ENCODE measurements around the gene HOXC5. TPM values are rescaled to one million over a fixed set of nuclear protein-coding genes. Genes with fewer than 3 reads are reported as not detected.

The HOXC5 gene
- polyA plus RNA-seq, 3 donors = not detected

DNA sequence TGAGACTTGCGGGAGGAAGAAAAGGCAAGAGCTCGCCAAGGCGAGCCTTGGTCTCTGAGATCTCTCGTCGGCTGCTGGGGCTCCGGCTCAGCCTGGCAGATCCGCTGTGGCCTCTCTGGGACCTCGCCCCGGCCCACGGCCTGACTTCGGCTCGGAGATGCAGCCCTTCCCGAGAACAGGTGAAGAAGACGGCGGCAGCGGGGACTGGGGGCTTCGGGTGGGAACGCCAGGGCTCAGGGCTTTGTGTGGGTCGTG, 38.9 kb upstream of the HOXC5 start:
- intact Hi-C loops (cut with micrococcal nuclease) = no loop called here
- Mint-ChIP-seq H3K9me3 (peaks cover 2 to 65% (median 34%) of the 10 kb centered on the region in 7 donors), H3K27me3 (ENCODE audit: low read depth in 3 of 3) (peaks cover 99 to 100% (median 100%) of the 10 kb centered on the region in 3 donors), H3K27ac (no peak overlapping the region), H3K4me1 (peaks cover 36% of the 10 kb centered on the region), H3K36me3 (peaks cover 3 to 30% of the 10 kb centered on the region in 2 donors), H3K4me3 (peak overlapping the region; percentile 27 to 85)
- H3K36me3 ChIP-seq (replicated peaks in 1 of 2; ENCODE audit: control insufficient read depth in 1 of 2, insufficient read depth in 2 of 2, low read length in 2 of 2) = no peaks in the 10 kb centered on the region
- H3K79me2 ChIP-seq (ENCODE audit: insufficient read depth, low read length) = no peaks in the 10 kb centered on the region
- H3K27ac ChIP-seq (ENCODE audit: low read depth in 1 of 2, low read length in 2 of 2) = no peak overlapping the region
- no peaks in the 10 kb centered on the region for H4K20me1 ChIP-seq (ENCODE audit: insufficient read depth, low read length)
- peaks cover 12 to 20% of the 10 kb centered on the region in 2 donors for H3K4me1 ChIP-seq (ENCODE audit: control insufficient read depth in 1 of 2, insufficient read depth in 2 of 2, low read length in 2 of 2)
- H3K9me3 ChIP-seq (replicated peaks in 1 of 2; ENCODE audit: control insufficient read depth in 1 of 2, insufficient read depth in 1 of 2, low read length in 2 of 2) = peaks cover 3 to 63% of the 10 kb centered on the region in 2 donors
- 9% methylated on average over 19 of the region's 19 CpGs for WGBS (ENCODE audit: insufficient coverage)
- H2AFZ ChIP-seq (ENCODE audit: insufficient read depth, low read depth, low read length, poor library complexity, severe bottlenecking) = no peak overlapping the region
- DNase-seq = no peak
- H3K4me3 ChIP-seq (replicated peaks in 1 of 3; ENCODE audit: low read depth in 2 of 3, low read length in 3 of 3) = no peak overlapping the region
- no peak overlapping the region for H3K9ac ChIP-seq (ENCODE audit: insufficient read depth, low read length, poor library complexity, severe bottlenecking)
- TF ChIP-seq, protein P1, sequence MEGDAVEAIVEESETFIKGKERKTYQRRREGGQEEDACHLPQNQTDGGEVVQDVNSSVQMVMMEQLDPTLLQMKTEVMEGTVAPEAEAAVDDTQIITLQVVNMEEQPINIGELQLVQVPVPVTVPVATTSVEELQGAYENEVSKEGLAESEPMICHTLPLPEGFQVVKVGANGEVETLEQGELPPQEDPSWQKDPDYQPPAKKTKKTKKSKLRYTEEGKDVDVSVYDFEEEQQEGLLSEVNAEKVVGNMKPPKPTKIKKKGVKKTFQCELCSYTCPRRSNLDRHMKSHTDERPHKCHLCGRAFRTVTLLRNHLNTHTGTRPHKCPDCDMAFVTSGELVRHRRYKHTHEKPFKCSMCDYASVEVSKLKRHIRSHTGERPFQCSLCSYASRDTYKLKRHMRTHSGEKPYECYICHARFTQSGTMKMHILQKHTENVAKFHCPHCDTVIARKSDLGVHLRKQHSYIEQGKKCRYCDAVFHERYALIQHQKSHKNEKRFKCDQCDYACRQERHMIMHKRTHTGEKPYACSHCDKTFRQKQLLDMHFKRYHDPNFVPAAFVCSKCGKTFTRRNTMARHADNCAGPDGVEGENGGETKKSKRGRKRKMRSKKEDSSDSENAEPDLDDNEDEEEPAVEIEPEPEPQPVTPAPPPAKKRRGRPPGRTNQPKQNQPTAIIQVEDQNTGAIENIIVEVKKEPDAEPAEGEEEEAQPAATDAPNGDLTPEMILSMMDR (IDR thresholded peaks at IDR 0.05) = no peak
- H3K27me3 ChIP-seq (ENCODE audit: control insufficient read depth in 2 of 2, insufficient read depth in 2 of 2, low read length in 2 of 2) = peaks cover 93 to 100% of the 10 kb centered on the region in 2 donors
- no peak overlapping the region for H3K4me2 ChIP-seq (replicated peaks; ENCODE audit: extremely low read depth, low read length, poor library complexity, severe bottlenecking)

DNA sequence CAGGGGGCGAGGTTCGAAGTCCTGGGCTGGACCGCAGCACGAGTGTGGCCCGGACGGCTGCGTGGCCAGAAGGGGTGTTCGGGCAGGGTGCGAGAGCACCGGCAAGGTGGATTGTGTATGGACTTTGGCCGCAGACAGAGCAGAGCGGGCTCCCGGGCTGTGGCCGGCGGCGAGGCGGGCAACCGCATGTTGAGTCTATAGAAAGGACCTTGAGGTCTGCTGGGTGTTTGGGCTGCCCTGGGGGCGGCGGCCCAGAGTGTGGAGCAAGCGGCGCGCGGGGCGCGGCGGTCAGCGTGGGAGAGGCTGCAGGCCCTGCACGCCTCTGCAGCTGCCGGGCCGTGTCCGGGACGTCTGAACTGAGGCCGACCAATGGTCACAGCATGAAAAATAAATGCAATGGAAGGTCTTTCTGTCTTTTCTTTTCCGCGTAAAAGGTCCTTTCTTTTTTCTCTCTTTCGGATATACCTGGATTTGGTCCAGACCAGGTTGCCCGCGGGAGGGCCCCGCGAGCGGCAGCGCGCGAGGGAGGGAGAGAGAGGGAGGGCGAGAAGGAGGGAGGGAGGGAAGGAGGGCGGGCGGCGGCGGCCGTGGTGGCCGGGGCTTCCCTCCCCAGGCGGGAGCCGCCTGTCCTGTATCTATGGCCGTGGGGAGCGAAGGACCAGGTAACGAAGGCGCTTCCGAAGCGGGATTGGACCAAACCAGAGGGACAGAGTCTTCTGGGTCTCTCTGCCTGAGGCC, 38.4 kb upstream of the HOXC5 start:
- Histone ChIP-seq H3K79me2 (ENCODE audit: insufficient read depth, low read length) (no peaks in the 10 kb centered on the region), H3K9me3 (replicated peaks in 1 of 2; ENCODE audit: control insufficient read depth in 1 of 2, insufficient read depth in 1 of 2, low read length in 2 of 2) (peaks cover 3 to 61% of the 10 kb centered on the region in 2 donors), H4K20me1 (ENCODE audit: insufficient read depth, low read length) (no peaks in the 10 kb centered on the region), H3K4me1 (ENCODE audit: control insufficient read depth in 1 of 2, insufficient read depth in 2 of 2, low read length in 2 of 2) (peaks cover 12 to 20% of the 10 kb centered on the region in 2 donors), H3K36me3 (replicated peaks in 1 of 2; ENCODE audit: control insufficient read depth in 1 of 2, insufficient read depth in 2 of 2, low read length in 2 of 2) (no peaks in the 10 kb centered on the region), H3K9ac (ENCODE audit: insufficient read depth, low read length, poor library complexity, severe bottlenecking) (no peak overlapping the region), H2AFZ (ENCODE audit: insufficient read depth, low read depth, low read length, poor library complexity, severe bottlenecking) (no peak overlapping the region), H3K4me3 (replicated peaks in 1 of 3; ENCODE audit: low read depth in 2 of 3, low read length in 3 of 3) (no peak overlapping the region), H3K4me2 (replicated peaks; ENCODE audit: extremely low read depth, low read length, poor library complexity, severe bottlenecking) (peak overlapping the region; percentile 83), H3K27ac (ENCODE audit: low read depth in 1 of 2, low read length in 2 of 2) (no peak overlapping the region), H3K27me3 (ENCODE audit: control insufficient read depth in 2 of 2, insufficient read depth in 2 of 2, low read length in 2 of 2) (peaks cover 91 to 100% of the 10 kb centered on the region in 2 donors)
- Mint-ChIP-seq H3K36me3 (peaks cover 3 to 25% of the 10 kb centered on the region in 2 donors), H3K4me1 (peaks cover 32% of the 10 kb centered on the region), H3K27ac (no peak overlapping the region), H3K9me3 (peaks cover 2 to 65% (median 35%) of the 10 kb centered on the region in 7 donors), H3K27me3 (ENCODE audit: low read depth in 3 of 3) (peaks cover 99 to 100% (median 100%) of the 10 kb centered on the region in 3 donors), H3K4me3 (peak overlapping the region in 1 of 2 donors; percentile 95)
- intact Hi-C loops (cut with micrococcal nuclease) = loop anchor here in 1 of 2 donors (5.0 kb wide), 1 partner anchor 42 kb away; the partner anchor contains the start of gene HOXC12
- WGBS (ENCODE audit: insufficient coverage) = 6% methylated on average over 44 of the region's 60 CpGs
- TF ChIP-seq, protein P1 (IDR thresholded peaks at IDR 0.05) = no peak
- no peak for DNase-seq

Data from CD14-positive monocyte (primary cell).